ENCODE results near the gene ZNF296. TPM values are rescaled to one million over a fixed set of nuclear protein-coding genes. Genes with fewer than 3 reads are reported as not detected.
"Not testable (repeated sequence)": the region's sequence is repeated elsewhere in the genome, so short reads cannot be mapped to it uniquely, and the experiment has no call there.

Gene ZNF296
- not detected for total RNA-seq

- DNase-seq: no peak
These were observed at the start of gene ZNF296 for GRCh38 chr19:45076029-45076850. Gene ZNF296 (minus strand): TSS chr19:45076478. CDS start chr19:45076373, 105 bp downstream.

- no peak for DNase-seq
These were observed 49.1 kb upstream of the ZNF296 start for GRCh38 chr19:45125360-45125759.

DNA sequence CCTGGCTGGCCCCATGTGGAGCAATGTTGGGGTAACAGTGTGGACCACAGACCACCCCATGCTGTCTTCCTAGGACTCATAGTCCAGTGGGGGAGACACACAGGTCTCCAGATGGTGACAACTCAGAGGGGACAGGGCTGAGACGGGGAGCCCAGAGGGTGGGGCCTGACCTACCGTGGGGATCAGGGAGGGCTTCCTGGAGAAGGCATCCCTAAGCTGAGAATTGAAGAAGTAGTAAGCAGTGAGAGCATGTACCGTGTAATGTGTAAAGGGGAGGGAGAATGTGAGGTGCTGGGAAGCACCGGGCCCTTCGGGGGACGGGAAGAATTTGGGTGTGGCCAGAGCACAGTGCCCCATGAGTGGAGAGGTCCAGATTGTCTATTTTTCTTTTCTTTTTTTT is 47.7 kb upstream of the ZNF296 start:
- DNase-seq: no peak

- no peak for DNase-seq
These were observed 47.2 kb upstream of the ZNF296 start for GRCh38 chr19:45123440-45123850.

DNA sequence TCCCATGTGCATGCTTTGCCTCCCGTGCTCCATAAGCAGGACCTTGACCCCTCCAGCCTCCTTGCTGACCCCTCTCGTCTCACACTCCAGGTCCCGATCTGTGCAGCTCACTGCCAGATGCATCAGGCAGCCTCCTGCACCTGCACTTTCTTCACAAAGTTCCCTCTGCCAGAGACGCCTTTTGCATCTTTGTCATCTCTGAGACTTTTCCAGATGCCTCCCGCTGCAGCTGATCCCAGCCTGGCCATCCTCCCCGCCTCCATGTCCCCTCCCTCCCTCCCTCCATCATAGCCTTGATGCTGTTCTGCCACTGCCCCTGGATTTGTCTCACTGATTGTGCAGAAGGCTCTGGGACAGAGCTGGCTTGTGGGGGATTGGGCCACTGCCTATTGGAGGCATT is 46.6 kb upstream of the ZNF296 start:
- DNase-seq: no peak

- DNase-seq: no peak
These were observed 45.6 kb upstream of the ZNF296 start for GRCh38 chr19:45121827-45122345.

DNA sequence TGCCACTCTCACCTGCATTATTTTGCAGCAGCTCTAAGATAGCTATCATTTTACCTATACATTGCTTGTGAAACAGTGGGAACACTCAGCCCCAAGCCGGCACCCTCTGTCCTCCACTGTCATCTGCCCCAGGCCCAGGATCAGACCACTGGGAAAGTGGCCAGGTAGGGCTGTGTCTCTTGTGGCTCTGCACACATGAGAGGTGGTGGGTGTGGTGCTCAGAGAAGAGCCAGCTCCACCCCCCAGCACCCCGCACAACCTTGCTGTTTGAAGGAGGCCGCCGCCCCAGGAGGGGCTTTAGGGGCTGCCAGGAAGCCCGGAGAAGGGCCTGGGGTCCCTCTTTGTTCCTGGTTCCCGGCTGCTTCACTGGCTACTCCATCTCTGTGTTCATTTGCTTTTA is 43.3 kb upstream of the ZNF296 start:
- no peak for DNase-seq

- not testable (repeated sequence) for DNase-seq
These were observed 42.5 kb upstream of the ZNF296 start for GRCh38 chr19:45118591-45119355.

GRCh38 chr19:45118106-45118505 is 41.8 kb upstream of the ZNF296 start:
- DNase-seq: no peak

- no peak for DNase-seq
These were observed 41.4 kb upstream of the ZNF296 start for GRCh38 chr19:45117671-45118070.

DNA sequence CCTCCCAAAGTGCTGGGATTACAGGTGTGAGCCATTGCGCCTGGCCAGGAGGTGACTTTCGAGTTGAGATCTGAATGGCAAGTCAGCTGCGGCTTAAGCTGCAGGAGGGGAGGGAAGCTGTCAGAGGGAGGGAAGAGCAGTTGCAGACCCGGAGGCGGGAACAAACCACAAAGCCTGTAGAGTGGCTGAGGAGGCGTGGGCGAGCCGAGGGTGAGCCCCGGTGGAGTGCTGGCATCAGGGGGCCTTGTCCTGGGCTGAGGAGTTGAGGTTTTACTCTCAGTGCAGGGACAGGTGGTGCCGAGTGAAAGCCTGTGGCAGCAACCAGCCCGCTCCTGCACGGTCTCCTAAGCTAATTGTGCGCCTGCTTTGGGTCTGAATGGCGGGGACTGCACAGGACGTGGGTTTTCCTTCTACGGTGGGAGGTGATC is 40.9 kb upstream of the ZNF296 start:
- no peak for DNase-seq

- no peak for DNase-seq
These were observed 39.7 kb upstream of the ZNF296 start for GRCh38 chr19:45115809-45116615.

DNA sequence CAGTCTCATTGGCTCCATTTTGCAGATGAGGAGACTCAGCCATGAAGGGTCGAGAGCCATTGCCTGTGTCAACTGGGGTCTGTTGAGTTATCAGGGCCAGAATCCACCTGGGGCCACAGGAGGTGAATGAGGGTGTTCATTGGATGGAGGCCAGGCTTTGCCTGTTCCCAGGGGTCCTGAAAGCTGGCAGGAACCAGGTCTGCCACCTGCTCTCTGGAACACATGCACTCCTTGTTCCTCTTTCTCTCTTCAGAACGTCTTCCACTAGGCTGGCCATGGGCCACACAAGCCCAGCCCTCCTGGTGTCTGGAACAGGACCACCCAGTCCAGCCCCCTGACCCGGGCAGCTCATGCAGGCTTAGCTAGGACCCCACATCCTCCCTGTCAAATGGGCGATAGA is 37.8 kb upstream of the ZNF296 start:
- no peak for DNase-seq

GRCh38 chr19:45113628-45114027 is 37.4 kb upstream of the ZNF296 start:
- DNase-seq: no peak

DNA sequence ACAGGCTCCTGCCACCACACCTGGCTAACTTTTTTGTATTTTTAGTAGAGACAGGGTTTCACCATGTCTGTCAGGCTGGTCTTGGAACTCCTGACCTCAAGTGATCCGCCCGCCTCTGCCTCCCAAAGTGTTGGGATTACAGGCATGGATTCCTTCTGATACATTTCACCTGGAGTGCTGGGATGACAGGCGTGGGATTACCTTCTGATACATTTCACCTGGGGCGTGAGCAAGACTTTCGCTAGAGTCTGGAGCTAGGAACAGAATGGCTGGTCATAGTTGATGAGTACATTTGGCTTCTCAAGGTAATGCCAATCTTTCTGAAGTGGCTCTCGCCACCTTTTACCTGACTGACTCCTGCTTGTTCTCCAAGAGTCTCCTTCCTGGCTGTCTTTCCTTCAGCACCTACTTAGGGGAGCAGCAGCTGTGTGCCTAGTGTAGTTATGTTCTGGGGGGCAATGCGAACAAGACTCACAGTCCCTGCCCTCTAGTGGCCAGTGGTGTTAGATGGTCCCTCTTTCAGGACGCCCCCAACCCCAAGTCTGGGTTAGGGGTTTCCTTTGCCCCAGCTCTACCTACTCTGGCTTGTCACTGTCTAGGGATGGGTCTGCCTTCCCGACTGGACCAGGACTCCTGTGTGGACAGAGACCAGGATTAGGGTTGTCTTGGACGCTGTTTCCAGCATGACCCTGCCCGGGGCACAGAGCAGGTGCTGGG is 36.0 kb upstream of the ZNF296 start:
- no peak for DNase-seq

DNA sequence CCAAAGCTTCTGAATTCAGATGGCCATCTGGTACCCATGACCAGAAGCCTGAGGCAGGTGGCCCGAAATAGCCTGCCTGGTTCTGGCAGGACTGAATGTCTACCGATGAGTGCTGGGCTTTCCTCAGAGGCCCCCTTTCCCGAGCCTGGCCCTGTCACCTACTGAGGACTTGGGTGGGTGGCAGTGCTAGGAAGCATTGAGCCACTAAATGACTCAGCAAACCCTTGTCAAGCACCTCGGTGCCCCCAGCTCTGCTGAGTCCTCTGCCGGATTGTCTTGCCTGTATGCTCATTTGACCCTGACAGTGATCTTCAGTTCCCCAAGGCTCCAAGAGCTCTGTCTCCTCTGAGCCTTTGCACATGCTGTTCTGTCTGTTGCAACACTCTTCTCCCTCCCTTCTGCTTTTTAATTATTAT is 34.6 kb upstream of the ZNF296 start:
- no peak for DNase-seq

DNA sequence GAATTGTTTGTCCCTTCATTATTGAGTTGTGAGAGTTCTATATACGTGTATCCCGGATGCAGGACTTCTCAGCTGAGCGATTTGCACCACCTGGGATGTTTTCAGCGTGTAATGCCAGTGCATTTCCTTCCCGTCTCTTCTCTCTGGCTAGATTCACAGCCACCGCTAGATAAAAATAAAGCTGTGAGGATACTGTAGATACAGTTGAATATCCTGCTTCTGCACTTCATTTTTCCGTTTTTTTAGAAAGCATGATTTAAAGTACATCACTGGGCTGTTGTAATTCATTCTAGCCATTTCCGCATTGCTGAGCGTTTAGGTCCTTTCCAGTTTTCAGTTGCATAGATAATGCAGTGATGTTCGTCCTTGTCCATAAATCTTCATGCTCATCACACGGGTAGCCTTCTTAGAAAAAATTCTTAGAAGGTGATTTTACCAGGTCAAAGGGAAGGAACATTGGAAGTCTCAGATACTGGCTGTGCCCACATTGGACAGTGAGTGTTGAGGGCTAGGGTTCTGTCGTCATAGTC is 31.4 kb upstream of the ZNF296 start:
- DNase-seq: no peak

DNA sequence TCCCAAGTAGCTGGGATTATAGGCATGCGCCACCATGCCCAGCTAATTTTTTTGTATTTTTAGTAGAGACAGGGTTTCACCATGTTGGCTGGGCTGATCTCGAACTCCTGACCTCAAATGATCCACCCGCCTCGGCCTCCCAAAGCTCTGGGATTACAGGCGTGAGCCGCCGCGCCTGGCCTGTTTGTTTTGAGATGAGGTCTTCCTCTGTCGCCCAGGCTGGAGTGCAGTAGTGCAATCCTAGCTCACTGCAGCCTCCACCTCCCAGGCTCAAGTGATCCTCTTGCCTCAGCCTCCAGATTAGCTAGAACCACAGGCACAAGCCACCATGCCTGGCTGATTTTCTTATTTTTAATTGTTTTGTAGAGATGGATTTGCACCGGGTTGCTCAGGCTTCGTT is 30.1 kb upstream of the ZNF296 start:
- not testable (repeated sequence) for DNase-seq

- DNase-seq: no peak
These were observed 28.5 kb upstream of the ZNF296 start for GRCh38 chr19:45104658-45105349.

DNA sequence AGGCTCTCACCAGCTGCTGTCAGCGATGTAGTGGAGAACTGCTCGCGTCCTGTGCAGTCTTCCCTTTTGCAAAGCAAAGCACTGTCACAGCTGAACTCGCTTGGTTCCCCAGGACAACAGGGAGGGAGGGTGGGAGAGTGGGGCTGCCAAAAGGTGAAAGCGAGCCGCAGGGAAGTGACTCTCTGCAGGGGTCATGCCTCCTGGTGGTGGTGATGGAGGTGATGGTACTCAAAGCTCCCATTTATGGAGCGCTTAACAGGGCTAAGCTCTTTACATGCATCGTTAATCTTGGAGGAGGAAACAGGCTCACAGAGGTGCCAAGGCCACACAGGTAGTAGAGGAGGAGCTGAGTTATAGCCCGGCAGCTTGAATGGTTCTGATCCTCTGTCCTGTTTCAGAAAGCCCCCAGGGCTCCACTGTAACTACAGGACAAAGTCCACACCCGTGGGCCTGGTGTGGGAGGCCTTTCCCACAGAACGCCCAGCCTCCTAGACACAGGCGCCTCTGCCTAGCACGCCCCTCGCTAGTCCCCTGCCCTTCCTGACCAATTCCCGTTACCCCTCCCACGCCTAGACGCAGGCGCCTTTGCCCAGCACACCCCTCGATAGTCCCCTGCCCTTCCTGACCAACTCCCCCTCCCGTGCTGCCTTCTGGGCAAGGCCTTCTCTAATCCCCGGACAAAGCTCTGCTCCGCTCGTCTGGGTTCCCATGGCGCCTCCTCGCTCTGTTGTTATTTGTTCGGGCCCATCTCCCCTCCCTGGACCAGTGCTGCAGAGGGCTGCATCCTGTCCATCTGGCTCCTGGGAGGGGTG is 27.4 kb upstream of the ZNF296 start:
- DNase-seq: no peak

All from occipital lobe (tissue), 2 donors.